HG03060 (cell line): ENCODE results near the gene GALT.

Experiments
- ATAC-seq: cut with Tn5 transposase; IDR thresholded peaks from one replicate; pipeline ENCODE4 v1.9.1; 2021; ENCODE audit warnings: low read depth, moderate number of reproducible peaks; ENCODE audit not compliant: unreplicated experiment

GALT gene

DNA sequence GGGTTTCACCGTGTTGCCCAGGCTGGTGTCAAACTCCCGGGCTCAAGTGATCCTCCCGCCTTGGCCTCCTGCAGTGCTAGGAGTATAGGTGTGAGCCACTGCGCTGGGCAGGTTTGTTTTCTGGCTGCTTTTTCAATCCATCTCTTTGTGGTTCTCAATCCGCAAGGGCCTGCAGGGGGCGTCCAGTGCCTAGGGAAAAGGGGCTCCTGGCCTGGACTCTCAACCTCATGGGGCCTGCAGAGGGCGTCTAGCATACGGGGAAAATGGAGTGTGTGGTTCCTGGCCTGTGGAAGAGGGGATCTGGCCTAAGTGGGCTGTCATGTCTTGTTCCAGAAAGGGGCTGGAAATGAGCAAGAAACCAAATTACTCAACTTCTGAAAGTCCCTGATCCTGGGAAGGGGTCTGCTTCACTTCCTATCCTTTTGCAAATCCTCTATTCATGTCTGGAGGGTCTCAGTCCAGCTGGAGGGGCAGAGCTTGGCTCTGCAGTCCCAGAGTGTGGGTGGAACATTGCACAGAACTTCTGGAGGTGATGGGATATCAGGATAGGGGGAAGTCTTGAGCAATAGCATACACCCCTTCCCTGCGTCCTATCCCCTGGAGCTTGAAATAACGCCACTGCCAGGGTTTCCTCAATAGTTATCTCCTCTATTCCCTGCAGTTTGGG, 28.7 kb downstream of the GALT start:
- ATAC-seq = no peak

GRCh38 chr9:34675869-34676268, 29.4 kb downstream of the GALT start:
- no peak for ATAC-seq

GRCh38 chr9:34684145-34684544, 37.7 kb downstream of the GALT start:
- ATAC-seq = no peak

GRCh38 chr9:34684816-34685215, 38.3 kb downstream of the GALT start:
- no peak for ATAC-seq

- ATAC-seq = no peak
Measured at GRCh38 chr9:34685591-34685990, 39.1 kb downstream of the GALT start.

- ATAC-seq = no peak
Measured at GRCh38 chr9:34686231-34686630, 39.8 kb downstream of the GALT start.

DNA sequence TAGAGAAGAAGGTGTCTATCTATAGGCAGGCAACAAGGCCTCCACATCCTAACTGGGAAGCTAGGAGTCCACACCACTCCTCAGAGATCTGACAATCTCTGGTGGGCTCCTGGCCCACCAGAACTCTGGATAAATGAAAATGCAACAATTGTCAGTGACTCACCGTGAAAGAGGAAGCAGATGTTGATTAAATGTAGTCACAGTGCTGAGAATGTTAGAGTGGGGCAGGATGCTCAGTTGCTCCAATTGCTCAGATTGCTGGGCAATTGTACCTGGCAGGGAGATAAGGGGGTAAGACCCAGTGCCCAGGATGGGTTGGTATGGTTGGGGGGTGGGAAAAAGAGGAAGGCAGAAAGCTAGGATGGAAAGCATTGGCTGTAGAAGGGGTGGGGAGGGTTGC, 40.3 kb downstream of the GALT start:
- ATAC-seq = no peak

DNA sequence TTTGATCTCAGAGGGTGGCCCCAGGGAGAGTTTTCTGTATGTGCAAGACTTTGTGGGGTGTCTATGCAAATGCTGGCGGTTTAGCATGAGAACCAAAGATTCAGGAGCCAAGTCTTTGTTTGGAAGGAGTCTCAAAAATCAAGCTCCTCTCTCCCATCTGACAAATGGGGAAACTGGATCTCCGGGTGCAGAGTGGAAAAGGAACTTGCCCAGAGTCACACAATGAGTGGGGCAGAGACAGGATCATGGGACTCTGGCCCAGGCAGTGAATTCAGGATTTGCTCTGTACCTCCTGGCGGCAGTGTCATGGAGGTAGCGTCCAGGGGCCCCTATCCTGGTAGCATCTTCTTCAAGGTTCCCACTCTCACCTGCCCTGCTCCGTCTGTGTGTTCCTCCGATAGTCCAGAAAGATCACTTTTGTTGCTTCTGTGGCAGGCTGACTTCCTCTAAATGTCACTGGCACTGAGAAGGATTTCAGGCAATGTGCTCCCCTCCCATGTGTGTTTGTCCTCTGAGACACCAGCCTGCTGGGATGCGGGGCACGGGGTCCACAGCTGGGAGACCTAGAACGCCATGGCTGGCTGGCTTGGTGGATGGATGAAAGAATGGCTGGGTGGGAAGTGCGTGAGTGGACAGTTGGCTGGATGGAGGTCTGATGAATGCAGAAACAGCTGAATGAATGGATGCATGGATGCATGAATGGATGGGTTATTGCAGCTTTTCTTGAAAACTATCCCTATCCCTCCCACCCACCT, 41.0 kb downstream of the GALT start:
- no peak for ATAC-seq

- no peak for ATAC-seq
Measured at GRCh38 chr9:34688329-34689115, 42.0 kb downstream of the GALT start.

- no peak for ATAC-seq
Measured at GRCh38 chr9:34689116-34689470, 42.6 kb downstream of the GALT start.

DNA sequence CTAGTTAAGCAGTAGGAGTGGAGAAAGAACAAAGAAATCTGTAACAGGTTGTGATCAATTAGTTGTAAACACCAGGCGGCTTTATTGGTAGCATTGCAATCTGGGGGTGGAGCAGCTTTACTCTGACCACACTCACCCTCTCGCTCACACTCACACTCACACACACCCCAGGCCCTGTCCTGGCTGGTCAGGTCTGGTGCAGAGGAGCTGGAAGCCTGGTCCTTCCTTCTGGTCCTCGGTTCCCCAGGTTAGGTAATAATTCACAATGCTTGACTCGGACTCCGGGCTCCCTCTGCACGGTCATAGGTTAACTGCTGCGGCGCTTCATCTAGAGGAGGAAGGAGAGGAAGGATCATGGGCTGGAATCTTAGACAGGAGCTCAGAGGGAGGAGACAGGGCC, 43.0 kb downstream of the GALT start:
- no peak for ATAC-seq

- ATAC-seq = no peak
Measured at GRCh38 chr9:34690983-34691935, 44.8 kb downstream of the GALT start, which contains the start of gene CCL19. Gene CCL19 (minus strand): TSS chr9:34691276. CDS start chr9:34691139, 137 bp downstream.

DNA sequence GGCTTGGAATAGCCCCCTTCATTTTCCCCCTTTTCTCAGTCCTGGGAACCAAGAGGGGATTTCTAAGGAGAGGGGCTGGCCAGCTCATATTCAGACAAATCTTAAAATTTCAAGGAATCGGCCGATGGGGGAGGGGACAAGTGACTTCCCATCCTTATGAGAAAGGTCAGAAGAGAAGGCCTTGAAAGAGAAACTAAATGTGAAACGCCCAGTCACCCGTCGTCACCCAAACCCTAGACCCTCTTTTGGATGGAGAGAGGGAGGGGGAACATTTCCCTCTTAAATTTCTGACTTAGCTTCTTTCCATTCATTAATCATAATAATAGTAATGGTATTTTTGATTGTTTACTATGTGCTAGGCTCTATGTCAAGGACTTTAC, 45.5 kb downstream of the GALT start:
- no peak for ATAC-seq

DNA sequence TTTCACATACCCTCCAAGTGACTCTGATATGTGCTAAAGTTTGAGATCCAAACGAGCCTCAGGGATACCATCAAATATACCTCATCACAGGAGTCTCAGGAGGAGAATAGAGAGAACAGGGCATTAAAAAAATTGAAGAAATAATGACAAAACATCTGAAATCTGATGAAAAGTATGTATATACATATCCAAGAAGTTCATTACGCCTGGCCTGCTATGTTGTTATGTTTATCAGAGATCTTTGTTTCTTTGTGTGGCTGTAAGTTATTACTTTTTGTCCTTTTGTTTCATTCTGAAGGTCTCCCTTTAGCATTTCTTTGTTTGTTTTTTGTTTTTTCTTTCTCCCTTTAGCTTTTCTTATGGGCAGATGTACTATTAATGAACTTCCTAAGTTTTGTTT, 47.1 kb downstream of the GALT start:
- no peak for ATAC-seq

GRCh38 chr9:34694811-34695210, 48.3 kb downstream of the GALT start:
- ATAC-seq = no peak
